SU-DHL-6 (cell line): ENCODE data around the gene TNXB.

ENCODE experiments used
- EZH2phosphoT487 ChIP-seq: fragments of 200-600 bp; sonication (generic), shearing (Covaris generic); conservative IDR thresholded peaks from 2 replicates; pipeline ENCODE4 v1.6.1; 2018; ENCODE audit warnings: mild to moderate bottlenecking, antibody characterized with exemption, low read length, moderate library complexity, mixed read lengths
- TF ChIP-seq, protein P1 (sequence below): fragments of 200-600 bp; sonication (generic); IDR thresholded peaks from one replicate; pipeline ENCODE4 v1.5.1; 2017; ENCODE audit warnings: antibody characterized with exemption, mild to moderate bottlenecking, low read length, moderate library complexity; ENCODE audit not compliant: insufficient read depth, poor library complexity, severe bottlenecking

DNA sequence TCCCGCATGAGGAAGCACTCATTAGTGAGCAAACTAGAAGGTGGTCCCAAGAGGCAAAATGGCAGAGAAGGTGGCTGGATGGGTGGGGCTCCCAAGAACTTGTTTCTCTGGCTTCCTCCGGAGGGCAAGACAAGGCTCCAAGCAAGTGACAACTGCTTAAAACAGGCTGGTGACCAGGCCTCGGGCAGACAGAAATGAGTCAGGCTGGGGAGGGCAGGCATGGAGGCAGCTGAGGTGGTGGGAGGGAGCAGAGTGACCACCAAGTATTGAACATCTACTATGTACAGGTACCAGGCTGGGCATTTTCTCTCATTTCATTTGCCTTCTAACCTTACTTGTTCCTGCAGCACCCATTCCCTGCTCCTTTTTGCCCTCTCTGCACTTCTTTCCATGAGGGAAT is 33.4 kb downstream of the TNXB start:
- TF ChIP-seq, protein P1, sequence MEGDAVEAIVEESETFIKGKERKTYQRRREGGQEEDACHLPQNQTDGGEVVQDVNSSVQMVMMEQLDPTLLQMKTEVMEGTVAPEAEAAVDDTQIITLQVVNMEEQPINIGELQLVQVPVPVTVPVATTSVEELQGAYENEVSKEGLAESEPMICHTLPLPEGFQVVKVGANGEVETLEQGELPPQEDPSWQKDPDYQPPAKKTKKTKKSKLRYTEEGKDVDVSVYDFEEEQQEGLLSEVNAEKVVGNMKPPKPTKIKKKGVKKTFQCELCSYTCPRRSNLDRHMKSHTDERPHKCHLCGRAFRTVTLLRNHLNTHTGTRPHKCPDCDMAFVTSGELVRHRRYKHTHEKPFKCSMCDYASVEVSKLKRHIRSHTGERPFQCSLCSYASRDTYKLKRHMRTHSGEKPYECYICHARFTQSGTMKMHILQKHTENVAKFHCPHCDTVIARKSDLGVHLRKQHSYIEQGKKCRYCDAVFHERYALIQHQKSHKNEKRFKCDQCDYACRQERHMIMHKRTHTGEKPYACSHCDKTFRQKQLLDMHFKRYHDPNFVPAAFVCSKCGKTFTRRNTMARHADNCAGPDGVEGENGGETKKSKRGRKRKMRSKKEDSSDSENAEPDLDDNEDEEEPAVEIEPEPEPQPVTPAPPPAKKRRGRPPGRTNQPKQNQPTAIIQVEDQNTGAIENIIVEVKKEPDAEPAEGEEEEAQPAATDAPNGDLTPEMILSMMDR = no peak
- TF ChIP-seq EZH2phosphoT487 = no peak
